ENCODE data around the gene PRKX.

DNA sequence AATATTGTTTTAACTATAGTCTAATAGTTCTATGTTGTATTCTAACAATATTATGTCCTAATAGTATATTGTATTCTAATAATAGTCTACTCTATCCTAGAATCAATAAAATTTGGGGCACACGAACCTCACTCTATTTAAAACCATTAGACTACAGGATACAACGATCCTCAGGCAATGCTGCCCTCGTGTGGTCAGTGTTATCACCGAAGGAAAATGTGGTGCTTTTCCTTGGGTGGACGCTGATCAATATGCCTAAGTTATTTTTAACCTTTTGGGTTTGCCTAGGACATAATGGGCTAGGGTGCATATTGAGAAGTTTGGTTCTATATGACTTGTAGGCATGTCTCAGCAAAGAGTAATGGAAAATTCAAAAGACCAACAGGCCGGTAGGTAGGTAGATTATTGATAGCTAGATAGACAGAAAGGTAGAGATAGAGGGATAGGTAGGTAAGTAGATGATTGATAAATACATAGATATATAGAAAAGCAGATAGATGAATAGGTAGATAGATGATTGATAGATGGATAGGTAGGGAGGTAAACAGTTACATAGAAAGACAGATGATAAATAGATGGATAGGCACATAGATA lies 75.1 kb downstream of the PRKX start:
- TF ChIP-seq, protein P1, sequence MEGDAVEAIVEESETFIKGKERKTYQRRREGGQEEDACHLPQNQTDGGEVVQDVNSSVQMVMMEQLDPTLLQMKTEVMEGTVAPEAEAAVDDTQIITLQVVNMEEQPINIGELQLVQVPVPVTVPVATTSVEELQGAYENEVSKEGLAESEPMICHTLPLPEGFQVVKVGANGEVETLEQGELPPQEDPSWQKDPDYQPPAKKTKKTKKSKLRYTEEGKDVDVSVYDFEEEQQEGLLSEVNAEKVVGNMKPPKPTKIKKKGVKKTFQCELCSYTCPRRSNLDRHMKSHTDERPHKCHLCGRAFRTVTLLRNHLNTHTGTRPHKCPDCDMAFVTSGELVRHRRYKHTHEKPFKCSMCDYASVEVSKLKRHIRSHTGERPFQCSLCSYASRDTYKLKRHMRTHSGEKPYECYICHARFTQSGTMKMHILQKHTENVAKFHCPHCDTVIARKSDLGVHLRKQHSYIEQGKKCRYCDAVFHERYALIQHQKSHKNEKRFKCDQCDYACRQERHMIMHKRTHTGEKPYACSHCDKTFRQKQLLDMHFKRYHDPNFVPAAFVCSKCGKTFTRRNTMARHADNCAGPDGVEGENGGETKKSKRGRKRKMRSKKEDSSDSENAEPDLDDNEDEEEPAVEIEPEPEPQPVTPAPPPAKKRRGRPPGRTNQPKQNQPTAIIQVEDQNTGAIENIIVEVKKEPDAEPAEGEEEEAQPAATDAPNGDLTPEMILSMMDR (IDR thresholded peaks at IDR 0.05) = peak; percentile 65
- TF ChIP-seq POLR2AphosphoS5 (IDR thresholded peaks at IDR 0.05; ENCODE audit: low read depth, low read length) = no peak
- TF ChIP-seq, protein P2, sequence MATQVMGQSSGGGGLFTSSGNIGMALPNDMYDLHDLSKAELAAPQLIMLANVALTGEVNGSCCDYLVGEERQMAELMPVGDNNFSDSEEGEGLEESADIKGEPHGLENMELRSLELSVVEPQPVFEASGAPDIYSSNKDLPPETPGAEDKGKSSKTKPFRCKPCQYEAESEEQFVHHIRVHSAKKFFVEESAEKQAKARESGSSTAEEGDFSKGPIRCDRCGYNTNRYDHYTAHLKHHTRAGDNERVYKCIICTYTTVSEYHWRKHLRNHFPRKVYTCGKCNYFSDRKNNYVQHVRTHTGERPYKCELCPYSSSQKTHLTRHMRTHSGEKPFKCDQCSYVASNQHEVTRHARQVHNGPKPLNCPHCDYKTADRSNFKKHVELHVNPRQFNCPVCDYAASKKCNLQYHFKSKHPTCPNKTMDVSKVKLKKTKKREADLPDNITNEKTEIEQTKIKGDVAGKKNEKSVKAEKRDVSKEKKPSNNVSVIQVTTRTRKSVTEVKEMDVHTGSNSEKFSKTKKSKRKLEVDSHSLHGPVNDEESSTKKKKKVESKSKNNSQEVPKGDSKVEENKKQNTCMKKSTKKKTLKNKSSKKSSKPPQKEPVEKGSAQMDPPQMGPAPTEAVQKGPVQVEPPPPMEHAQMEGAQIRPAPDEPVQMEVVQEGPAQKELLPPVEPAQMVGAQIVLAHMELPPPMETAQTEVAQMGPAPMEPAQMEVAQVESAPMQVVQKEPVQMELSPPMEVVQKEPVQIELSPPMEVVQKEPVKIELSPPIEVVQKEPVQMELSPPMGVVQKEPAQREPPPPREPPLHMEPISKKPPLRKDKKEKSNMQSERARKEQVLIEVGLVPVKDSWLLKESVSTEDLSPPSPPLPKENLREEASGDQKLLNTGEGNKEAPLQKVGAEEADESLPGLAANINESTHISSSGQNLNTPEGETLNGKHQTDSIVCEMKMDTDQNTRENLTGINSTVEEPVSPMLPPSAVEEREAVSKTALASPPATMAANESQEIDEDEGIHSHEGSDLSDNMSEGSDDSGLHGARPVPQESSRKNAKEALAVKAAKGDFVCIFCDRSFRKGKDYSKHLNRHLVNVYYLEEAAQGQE (IDR thresholded peaks at IDR 0.05; ENCODE audit: insufficient read depth in 1 of 2, low read depth in 2 of 2, low read length in 1 of 2) = no peak
